Rectal smooth muscle tissue (tissue), 1 donor: ENCODE results near the gene PROCA1.
"Not testable (repeated sequence)": the region's sequence is repeated elsewhere in the genome, so short reads cannot be mapped to it uniquely, and the experiment has no call there.

Source experiments
- H3K27ac ChIP-seq: one replicate; pipeline ENCODE4 v1.7.0; 2013; ENCODE audit warnings: low read depth, low read length, inconsistent platforms
- H3K27me3 ChIP-seq: one replicate; pipeline ENCODE4 v1.7.0; 2013; ENCODE audit warnings: low read length; ENCODE audit not compliant: control insufficient read depth, insufficient read depth
- H3K36me3 ChIP-seq: one replicate; pipeline ENCODE4 v1.7.0; 2013; ENCODE audit warnings: low read length; ENCODE audit not compliant: control insufficient read depth, insufficient read depth
- H3K4me1 ChIP-seq: one replicate; pipeline ENCODE4 v1.7.0; 2013; ENCODE audit warnings: low read length; ENCODE audit not compliant: control insufficient read depth, insufficient read depth
- H3K4me3 ChIP-seq: one replicate; pipeline ENCODE4 v1.7.0; 2013; ENCODE audit warnings: low read length
- H3K9ac ChIP-seq: one replicate; pipeline ENCODE4 v1.7.0; 2013; ENCODE audit warnings: low read length

Gene PROCA1

DNA sequence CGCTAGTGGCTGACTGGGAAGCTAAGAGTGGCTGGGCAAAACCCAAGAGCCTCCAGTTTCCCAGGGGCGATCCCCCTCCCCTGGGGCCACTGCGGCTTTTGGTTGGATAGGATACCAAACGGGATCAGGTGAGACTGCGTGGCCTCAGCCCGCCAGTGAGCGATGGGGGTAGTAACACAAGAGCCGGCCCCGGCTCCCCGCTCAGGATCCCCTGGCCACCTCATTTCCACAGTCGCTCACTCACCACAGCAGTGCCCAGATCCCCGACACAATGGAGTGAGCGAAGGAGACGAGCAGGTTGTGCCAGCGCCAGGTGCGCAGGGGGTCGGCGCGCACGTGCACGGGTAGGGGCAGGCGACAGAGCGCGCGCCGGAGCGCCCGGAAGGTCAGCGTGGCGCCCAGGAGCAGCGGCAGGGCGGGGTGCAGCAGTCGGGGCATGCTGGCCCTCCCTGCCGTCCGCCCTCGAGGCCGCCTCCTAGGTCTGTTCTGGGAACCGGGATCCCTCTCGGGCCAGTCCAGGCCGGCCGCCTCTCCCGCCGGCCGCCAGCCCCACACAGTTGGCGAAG lies 14.1 kb upstream of the PROCA1 start:
- Histone ChIP-seq H3K4me1 (peaks cover 16% of the 10 kb centered on the region), H3K36me3 (peaks cover 18% of the 10 kb centered on the region), H3K27me3 (no peaks in the 10 kb centered on the region), H3K9ac (peak overlapping the region; percentile 13), H3K4me3 (peak overlapping the region; percentile 60), H3K27ac (no peak overlapping the region)

DNA sequence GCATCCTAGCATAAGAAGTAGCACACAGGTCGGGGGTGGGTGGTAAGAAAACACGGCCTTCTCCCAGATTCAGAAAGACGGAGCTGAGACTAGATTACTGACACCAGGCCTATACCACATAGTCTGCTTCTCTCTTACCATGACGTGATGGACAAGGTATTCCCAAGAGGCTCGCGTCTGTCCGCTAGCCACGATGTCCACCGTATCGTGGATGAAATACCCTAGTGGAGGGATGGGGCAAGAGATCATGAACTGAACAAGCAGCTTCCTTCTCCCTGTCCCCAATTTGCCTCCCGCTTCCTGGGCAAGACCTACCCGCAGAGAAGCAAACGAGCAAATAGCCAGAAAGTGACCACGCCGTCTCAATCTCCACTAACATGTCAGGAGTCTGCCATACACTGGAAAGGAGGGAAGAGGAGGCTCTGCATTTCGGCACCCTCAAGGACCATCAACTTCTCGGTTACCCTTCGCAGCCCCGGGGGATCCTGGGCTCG lies 13.5 kb upstream of the PROCA1 start:
- no peaks in the 10 kb centered on the region for H3K27me3 ChIP-seq
- H3K27ac ChIP-seq: no peak overlapping the region
- peaks cover 18% of the 10 kb centered on the region for H3K36me3 ChIP-seq
- peak overlapping the region; percentile 13 for H3K9ac ChIP-seq
- H3K4me3 ChIP-seq: peak overlapping the region; percentile 60
- peaks cover 21% of the 10 kb centered on the region for H3K4me1 ChIP-seq

DNA sequence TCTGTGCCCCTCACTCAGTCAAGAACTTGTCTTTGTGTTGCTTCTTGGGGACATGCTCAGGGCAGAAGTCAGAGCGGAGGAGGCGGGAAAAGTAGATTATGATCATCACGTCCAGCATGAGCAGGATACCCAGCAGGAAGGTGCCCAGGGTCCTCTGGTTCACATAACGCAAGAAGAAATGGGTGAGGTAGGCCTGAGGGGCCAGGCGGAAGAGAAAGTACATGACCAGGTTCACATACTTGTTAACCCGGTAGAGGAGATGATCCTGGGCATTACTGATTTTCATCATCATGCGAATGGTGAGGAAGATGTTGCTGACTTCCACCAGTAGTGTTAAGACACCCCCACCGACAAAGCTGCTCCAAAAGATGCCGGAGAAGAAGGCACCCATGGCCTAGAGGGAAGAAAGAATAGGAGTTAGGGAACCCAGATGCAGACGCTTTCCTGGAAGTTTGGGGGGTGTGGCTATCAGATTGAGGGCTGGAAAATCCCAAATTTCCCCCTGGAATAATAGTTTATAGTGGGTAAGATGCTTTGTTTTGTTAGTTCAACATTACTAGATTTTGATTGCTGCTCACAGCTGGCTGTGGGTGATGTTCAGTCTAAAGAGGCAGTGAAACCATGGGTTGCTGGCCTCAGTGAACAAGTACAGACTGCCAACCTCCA lies 12.9 kb upstream of the PROCA1 start:
- Histone ChIP-seq H3K27me3 (no peaks in the 10 kb centered on the region), H3K4me1 (peaks cover 21% of the 10 kb centered on the region), H3K36me3 (peaks cover 18% of the 10 kb centered on the region), H3K9ac (no peak overlapping the region), H3K27ac (no peak overlapping the region), H3K4me3 (no peak overlapping the region)

DNA sequence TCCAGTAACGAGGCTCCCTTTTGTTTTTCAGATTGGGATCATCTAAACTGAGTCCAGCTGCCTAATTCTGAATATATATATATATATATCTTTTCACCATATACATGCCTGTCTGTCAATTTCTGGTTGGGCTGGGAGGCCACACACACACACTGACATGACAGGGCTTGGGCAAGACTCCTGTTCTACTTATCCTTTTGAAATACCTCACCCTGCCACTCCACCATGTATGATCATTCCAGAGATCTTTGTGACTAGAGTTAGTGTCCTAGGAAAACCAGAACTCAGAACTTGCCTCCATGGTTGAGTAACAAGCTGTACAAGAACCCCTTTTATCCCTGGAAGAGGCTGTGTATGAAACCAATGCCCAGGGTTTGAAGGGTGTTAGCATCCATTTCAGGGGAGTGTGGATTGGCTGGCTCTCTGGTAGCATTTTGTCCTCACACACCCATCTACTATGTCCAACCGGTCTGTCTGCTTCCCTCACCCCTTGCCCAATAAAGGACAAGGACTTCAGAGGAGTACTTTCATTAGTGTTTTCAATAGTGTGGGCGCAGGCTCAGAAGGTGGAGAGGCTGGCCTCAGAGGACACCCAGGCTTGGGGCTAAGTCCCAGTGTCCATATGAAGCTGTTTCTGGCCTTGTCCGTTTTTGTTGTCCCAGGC lies 12.3 kb upstream of the PROCA1 start:
- not testable (repeated sequence) for H3K4me3 ChIP-seq, H3K9ac ChIP-seq, H3K27me3 ChIP-seq, H3K27ac ChIP-seq
- Histone ChIP-seq H3K36me3 (peaks cover 18% of the 10 kb centered on the region), H3K4me1 (peaks cover 23% of the 10 kb centered on the region)

DNA sequence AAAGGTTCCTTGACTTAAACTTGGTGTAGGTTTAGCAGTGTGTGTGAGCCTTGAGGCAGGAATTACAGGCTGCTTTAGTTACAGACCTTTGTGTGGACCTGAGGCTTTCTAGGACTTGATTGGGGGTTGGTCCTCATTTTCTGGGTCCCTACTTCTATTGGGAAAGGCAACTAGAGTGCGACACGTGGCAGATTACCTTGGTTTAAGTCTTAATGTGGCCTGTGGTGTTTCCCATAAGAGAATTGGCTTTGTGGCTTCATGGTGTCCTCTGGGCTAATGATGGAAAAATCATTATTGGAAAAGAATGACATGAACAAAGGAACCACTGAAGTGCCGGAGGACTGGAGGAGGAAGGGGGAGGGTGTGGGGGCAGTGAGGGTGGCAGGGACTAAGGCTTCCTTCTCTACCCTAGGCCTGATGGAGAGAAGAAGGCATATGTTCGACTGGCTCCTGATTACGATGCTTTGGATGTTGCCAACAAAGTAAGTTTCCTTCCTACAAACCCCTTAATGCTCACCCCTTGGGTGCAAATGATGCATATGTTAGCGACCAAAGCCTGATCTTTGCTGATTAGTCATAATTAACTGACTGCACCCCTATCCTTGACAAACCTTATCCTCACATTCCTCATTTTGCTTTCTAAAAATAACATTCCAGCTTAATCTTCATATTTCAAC lies 11.6 kb upstream of the PROCA1 start:
- H3K27me3 ChIP-seq: no peaks in the 10 kb centered on the region
- H3K9ac ChIP-seq: no peak overlapping the region
- no peak overlapping the region for H3K4me3 ChIP-seq
- H3K4me1 ChIP-seq: peaks cover 28% of the 10 kb centered on the region
- H3K27ac ChIP-seq: no peak overlapping the region
- H3K36me3 ChIP-seq: peaks cover 18% of the 10 kb centered on the region

DNA sequence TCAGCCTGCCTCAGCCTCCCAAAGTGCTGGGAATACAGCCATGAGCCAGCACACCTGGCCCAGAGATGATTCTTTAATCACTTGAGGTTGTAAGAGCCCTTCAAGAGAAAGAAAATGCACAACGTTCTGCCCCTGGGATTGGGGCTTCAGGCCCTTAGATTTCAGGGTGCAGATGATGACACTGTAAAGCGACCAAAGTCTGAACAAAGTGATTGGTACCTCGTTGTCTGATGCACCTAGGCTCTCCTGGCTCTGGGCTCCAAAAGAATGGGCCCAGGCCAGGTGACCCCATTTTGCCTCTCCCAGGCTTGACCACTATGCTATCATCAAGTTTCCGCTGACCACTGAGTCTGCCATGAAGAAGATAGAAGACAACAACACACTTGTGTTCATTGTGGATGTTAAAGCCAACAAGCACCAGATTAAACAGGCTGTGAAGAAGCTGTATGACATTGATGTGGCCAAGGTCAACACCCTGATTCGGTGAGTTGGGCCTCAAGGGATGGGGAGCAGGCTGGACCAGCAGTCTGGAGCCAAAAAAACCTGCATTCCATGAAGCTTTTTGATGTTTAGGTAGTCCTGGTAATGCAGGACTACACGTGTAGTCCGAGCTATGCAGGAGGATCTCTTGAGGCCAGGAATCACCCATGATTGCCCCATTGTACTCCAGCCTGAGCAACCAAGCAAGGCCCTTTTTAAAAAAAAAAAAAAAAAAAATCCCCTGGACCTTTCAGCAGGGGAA lies 10.9 kb upstream of the PROCA1 start:
- Histone ChIP-seq H3K4me1 (peaks cover 31% of the 10 kb centered on the region), H3K27me3 (no peaks in the 10 kb centered on the region), H3K27ac (no peak overlapping the region), H3K36me3 (peaks cover 18% of the 10 kb centered on the region), H3K4me3 (no peak overlapping the region), H3K9ac (no peak overlapping the region)

DNA sequence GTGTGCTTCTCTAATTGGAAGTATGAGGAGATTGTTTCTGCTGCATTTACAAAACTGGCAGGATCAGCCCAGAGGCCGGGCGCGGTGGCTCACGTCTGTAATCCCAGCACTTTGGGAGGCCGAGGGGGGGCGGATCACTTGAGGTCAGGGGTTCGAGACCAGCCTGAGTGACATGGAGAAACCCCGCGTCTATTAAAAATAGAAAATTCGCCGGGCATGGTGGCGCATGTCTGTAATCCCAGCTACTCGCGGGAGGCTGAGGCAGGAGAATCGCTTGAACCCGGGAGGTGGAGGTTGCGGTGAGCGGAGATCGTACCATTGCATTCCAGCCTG lies 9.3 kb upstream of the PROCA1 start:
- Histone ChIP-seq H3K36me3 (peaks cover 18% of the 10 kb centered on the region), H3K4me1 (peaks cover 25% of the 10 kb centered on the region), H3K4me3 (peak overlapping the region; percentile 95)
- not testable (repeated sequence) for H3K27ac ChIP-seq, H3K9ac ChIP-seq, H3K27me3 ChIP-seq

DNA sequence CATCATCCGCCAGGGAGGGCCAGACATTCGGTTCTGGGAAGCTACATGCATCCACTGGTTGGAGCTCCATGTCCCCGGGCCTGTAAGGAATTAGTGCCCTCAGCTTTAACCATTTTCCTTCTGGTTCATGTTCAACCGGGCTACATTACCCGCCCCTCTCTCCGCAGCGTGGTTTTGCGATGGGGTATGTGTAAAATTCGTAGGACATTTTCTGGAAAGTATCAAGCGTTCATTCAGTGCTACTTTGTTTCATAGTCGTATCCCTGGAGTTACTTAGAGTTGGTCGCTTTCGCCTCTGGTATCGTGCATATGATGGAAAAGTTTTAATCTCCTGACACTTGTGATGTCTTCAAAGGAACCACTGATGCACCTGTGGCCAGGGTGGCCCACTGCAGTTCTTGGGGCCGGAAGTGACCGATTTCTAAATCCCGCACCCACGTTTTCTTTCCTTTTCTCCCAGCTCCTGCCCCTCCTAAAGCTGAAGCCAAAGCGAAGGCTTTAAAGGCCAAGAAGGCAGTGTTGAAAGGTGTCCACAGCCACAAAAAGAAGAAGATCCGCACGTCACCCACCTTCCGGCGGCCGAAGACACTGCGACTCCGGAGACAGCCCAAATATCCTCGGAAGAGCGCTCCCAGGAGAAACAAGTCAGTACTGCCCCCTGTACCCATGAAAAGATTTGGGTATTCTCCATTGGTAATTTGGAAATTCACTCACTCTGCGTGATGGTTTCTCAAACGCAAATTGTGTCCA lies 8.7 kb upstream of the PROCA1 start:
- Histone ChIP-seq H3K9ac (peak overlapping the region; percentile 69), H3K36me3 (peaks cover 18% of the 10 kb centered on the region), H3K4me3 (peak overlapping the region; percentile 95), H3K27ac (peak overlapping the region; percentile 85), H3K4me1 (peaks cover 25% of the 10 kb centered on the region), H3K27me3 (no peaks in the 10 kb centered on the region)

DNA sequence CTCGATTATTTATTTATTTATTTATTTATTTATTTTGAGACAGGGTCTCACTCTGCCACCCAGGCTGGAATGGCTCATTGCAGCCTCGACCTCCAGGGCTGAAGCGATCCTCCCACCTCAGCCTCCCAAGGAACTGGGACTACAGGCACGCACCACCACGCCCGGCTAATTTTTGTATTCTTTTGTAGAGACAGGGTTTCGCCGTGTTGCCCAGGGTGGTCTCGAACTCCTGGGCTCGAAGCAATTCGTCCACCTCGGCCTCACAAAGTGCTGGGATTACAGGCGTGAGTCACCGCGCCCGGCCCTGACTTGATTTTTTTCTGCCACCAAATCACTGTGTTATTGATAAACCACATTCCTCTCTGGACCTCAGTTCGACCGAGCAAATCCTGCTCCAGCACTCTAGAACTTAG lies 7.3 kb upstream of the PROCA1 start:
- Histone ChIP-seq H3K4me3 (peak overlapping the region; percentile 95), H3K27ac (peak overlapping the region; percentile 85), H3K27me3 (no peaks in the 10 kb centered on the region), H3K4me1 (peaks cover 25% of the 10 kb centered on the region), H3K9ac (no peak overlapping the region), H3K36me3 (peaks cover 24% of the 10 kb centered on the region)

DNA sequence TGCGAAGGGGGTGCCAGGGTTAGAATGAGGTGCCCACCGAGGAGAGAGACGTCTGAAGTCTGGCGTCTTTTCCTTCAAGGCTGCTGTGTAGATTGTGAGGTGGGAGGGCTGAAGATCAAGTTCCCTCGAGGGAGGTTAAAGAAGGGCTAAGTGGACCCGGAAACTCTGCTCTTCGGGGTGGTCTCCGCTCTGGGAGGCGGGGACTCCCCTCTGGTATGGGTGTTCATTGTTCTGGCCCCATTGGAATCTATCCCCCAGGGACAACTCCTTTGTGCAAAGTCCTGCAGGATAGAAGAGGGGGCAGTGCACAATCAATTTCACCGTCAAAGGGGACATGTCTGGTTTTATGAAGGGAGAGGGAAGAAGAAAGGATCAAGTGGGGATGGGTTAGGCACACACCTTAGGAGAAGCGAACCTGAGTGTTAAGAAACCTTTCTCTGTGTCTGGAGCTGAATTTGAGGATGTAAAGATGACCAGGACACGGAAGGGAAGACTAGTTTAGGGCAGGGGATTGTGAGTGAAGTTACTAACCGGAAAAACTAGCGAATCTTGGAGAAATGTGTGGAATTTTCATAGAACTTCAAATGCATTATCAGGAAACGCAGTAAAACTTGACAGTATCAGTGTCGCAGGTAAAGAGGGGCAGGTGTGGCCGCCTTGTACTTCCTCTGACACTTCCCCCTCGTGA lies 6.8 kb upstream of the PROCA1 start:
- peak overlapping the region; percentile 90 for H3K27ac ChIP-seq
- H3K4me1 ChIP-seq: peaks cover 25% of the 10 kb centered on the region
- peaks cover 23% of the 10 kb centered on the region for H3K36me3 ChIP-seq
- H3K27me3 ChIP-seq: no peaks in the 10 kb centered on the region
- H3K9ac ChIP-seq: peak overlapping the region; percentile 47
- peak overlapping the region; percentile 71 for H3K4me3 ChIP-seq
